GM21825 (cell line): ENCODE results near the gene PAPLN.

Experiments used
- ATAC-seq: cut with Tn5 transposase; IDR thresholded peaks from one replicate; pipeline ENCODE4 v1.9.1; 2021; ENCODE audit warnings: mild to moderate bottlenecking, moderate library complexity; ENCODE audit not compliant: unreplicated experiment

The PAPLN gene

DNA sequence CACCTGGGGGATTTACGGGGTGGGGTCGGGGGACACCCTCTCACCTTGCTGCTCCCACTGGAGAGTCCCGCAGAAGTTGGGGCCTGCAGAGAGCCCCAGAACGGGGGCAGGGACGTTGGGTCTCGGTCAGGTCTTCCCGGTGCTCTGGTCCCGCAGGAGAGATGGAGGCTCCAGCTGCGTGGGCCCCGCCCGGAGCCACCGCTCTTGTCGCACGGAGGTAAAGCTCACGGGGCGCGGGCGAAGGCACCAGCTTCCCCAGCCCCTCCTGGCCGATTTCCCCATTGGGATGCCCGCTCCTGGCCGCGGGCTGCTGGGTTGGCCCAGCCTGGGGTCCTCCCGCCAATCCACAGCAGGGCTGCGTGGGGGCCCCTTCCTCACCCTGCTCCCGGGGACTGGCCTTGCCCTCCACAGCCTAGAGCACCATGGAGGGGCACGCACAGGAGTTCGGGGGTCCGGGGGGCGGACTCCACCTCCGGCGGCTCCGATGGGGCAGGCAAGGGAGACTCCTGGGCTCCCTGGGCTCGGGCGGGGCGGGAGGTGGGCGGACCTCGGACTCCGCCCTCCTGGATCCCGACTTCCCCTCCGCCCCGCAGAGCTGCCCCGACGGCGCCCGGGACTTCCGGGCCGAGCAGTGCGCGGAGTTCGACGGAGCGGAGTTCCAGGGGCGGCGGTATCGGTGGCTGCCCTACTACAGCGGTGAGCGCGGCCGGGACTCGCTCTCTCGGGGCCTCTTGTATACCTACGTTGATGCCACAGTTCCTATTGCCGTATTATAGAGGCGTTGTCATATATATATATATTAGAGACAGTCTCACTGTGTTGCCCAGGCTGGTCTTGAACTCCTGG is 8.4 kb downstream of the PAPLN start:
- peak; percentile 62 for ATAC-seq

DNA sequence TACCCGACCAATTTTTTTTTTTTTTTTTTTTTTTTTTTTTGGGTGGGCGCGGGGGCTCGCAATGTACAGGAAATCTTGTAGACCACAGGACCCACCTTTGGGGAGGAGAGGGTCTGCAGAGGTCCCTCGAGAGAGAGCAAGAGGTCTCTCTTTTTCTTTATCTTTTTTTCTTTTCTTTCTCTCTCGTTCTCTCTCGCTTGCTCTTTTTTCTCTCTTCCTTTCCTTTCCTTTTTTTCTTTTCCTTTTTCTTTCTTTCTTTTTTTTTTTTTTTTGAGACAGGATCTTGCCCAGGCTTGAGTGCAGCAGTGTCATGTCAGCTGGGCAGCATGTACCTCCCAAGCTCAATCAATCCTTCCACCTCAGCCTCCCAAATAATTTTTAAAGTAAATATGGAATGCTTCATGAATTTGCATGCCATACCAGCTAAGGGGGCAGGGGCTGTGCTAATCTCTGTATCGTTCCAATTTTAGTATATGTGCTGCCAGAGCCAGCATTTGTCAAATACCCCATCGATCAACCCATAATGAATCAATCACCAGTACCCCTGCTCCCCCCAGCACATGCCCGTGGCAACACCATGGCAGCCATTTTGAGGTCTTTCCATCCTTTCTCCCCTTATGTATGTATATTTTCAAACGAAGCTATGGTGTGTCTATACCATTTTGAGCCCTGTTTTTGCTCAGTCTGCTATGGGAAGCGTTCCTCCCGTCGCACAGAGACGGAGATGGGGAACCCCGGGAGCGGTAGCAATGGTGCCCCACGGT is 9.3 kb downstream of the PAPLN start:
- no peak for ATAC-seq

- ATAC-seq = no peak
Measured at GRCh38 chr14:73248108-73248868, 11.0 kb downstream of the PAPLN start.

DNA sequence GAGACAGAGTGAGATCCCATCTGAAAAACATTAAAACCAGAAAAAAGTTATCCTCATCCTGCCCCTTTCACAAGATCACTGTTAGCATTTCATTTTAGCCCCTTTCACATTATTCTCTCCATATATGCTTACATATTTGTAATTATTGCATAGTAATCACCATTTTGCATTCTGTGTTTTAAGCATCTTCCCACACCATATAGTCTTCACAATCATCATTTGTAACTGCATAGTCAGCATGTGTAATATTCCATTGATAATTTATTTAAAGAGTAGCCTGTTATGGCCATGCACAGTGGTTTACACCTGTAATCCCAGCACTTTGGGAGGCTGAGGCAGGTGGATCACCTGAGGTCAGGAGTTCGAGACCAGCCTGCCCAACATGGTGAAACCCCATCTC is 11.8 kb downstream of the PAPLN start:
- ATAC-seq = no peak

- no peak for ATAC-seq
Measured at GRCh38 chr14:73249564-73250316, 12.4 kb downstream of the PAPLN start.

DNA sequence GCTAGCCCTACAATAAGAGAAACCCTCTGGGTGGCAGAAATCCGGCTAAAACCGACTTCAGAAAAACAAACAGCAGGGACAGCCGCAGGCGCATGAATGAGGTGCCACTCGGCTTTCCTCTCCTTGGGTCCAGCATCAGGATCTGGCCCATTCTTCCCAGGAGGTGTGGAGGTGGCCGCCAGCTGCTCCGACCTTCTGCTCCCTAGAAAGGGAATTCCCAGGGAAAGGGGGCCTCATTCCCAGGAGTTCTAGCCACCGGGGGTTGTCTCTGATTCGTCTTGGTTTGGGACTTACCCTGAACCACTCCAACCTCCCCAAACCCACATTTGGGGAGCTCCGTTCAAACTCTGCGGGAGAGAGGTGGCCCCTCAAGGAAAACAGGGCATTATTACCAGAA is 13.0 kb downstream of the PAPLN start:
- no peak for ATAC-seq

DNA sequence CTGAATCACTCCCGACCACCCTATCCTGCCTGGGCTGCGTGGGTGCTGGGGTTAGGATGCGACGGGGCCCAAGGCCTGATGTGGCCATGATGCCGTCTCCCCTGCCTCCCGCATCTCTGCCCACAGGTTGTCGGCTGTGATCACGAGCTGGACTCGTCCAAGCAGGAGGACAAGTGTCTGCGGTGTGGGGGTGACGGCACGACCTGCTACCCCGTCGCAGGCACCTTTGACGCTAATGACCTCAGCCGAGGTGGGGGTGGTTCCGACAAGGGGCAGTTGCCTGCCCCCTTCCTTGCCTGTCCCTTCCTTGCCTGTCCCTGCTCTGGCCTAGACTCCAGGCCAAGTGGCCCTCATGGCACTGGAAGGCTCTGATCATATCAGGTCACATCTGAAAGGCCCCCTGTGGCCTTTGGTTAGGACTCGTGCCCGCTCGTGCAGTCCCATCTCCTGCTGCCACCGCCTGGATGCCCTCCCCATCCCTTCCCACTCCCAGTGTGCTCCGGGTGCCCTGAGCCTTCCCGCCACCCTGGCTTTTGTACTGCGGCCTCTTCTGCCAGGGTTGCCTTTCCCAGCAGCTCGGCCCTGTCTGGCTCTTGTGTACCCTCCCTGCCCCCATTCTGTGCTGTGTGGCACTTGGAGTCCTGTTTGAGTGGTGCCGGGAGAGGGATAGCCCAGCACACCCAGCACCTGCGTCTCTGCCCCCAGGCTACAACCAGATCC is 13.6 kb downstream of the PAPLN start:
- no peak for ATAC-seq

GRCh38 chr14:73251516-73252215 is 14.4 kb downstream of the PAPLN start:
- no peak for ATAC-seq

DNA sequence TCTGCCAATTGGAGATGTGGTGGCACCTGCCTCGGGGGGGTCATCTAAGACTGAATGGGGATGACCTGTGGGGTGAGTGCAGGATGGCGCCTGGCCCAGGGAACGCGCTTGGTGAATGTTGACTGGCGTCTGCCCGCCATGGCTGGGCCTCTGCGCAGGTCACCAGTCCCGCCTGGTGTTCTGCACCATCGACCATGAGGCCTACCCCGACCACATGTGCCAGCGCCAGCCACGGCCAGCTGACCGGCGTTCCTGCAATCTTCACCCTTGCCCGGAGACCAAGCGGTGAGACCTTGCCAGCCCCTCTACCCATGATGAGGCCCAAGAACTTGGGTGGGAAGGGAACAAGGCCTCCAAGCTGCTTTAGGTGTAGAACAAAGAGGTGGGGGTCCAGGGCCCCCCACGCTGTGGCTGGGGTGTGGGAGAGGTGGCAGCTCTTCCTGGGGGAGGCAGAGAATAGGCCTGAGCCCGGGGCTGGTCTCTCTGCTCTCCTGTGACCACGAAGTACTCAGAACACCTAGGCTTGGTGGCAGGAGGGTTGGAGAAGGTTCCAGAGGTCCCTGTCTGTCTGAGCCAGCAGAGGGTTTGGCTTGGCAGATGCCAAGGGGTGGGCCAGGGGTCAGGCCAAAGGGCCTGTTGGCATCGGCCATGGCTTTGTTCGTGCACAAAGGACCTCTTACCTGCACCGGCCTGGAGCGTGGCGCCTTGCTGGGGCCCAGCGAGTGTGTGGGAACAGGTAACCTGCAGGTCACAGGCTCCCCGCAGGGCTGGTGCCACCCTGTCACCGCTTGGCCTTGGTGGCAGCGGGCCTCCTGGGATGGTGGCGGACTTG is 15.4 kb downstream of the PAPLN start:
- no peak for ATAC-seq

DNA sequence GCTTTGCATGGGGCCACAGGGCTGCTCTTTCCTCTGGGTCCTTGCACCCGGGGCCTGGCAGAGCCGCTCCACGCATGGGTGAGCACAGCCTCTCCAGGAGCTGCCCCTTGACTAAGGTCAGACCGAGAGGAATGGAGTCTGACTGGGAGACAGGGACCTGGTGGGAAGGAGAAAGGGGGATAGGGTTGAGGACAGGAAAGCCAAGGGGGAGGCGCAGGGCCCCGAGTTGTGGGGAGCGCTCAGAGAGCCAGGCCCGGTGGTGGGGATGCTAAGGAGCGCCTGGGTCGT is 16.0 kb downstream of the PAPLN start:
- no peak for ATAC-seq

DNA sequence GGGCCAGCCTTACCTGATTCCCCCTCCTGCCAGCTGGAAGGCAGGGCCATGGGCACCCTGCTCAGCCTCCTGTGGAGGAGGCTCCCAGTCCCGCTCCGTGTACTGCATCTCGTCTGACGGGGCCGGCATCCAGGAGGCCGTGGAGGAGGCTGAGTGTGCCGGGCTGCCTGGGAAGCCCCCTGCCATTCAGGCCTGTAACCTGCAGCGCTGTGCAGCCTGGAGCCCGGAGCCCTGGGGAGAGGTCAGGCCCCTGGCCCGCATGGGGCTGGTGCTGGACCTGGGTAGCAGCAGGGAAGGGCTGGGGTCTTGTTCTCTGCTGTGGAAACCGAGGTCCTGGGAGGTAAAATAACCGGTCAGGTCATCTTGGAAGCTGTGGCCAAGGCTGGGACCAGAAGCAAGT is 16.4 kb downstream of the PAPLN start:
- no peak for ATAC-seq

DNA sequence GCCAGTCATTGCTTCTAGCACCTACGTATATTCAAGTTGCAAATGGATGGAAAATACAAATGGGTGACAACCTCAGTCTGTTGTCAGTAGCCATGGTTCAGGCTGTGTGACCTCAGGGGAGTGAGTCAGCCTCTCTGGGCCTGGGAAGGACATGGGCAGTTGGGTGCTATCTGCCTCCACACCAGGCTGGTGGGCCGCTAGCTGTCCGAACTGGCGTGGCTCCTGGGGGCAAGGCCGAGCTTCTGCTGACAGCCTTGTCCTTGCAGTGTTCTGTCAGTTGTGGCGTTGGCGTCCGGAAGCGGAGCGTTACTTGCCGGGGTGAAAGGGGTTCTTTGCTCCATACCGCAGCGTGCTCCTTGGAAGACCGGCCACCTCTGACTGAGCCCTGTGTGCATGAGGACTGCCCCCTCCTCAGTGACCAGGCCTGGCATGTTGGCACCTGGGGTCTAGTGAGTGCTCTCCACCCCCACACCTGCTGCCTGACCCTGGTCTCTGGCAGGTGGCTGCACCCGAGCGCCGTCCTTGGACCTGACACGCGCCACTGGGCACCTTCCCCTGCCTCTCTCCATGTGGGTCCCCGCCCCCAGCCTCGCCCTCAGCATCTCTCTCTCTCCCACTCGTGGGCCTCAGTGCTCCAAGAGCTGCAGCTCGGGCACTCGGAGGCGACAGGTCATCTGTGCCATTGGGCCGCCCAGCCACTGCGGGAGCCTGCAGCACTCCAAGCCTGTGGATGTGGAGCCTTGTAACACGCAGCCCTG is 17.1 kb downstream of the PAPLN start:
- no peak for ATAC-seq

GRCh38 chr14:73255005-73255400 is 17.7 kb downstream of the PAPLN start:
- no peak for ATAC-seq

DNA sequence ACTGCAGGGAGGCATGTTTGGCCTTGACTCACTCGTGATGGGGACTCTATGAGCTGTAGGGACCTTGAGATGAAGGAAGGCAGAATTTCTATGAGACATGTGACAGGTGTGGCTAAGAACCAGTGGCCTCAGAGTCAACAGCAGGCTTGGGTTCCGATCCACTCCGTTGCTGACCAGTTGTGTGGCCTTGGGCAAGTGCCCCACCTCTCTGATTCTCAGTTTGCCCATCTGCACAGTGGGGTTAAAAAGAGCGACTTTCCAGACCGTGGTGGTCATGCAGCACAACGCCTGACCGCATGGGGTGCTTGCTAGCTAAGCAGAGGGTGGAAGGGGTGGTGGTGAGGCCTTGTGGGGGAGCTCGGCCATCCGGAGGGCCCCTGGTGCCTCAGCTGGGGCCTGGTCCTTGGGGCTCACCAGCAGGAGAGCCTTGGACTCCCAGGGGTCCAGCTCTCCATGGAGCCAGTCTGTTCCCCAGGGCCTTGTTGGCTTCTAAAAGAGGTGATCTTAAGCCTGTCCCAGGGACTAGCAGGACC is 18.5 kb downstream of the PAPLN start:
- ATAC-seq = no peak

DNA sequence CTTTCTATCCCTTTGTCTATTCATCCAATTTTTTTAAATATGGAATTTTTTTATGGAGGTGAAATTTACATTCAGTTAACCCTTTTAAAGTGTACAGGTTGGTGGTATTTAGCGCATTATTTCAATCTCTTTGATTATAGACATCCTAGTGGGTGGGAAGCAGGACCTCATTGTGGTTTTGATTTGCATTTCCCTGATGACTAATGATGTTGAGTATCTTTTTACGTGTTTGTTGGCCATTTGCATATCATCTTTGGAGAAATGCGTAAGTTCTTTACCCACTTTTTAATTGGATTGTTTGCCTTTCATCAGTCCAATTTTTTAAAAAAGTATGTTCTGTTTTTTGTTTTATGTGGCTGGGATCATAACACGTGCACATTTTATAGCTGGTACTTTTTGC is 20.8 kb downstream of the PAPLN start:
- no peak for ATAC-seq

- no peak for ATAC-seq
Measured at GRCh38 chr14:73258845-73259611, 21.7 kb downstream of the PAPLN start.

DNA sequence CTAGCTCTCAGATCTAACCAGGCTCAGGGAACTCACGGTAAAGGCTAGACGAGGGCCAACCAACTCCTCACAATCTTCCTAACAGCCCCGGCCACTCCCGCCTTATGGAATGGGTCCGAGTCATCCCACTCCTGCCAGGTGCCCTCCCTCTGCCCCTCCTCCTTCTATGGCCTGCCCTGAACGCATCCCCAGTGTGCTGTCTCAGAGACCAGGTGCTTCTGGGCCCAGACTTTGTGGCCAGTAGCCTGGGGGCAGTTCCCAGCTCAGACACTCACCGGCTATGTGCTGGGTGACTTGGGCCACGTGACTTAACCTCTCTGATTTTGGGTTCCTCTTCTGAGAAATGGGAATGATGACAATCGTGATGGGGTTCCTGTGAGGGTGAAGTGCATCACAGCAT is 22.5 kb downstream of the PAPLN start:
- ATAC-seq = no peak
